Activated CD8-positive, alpha-beta memory T cell treated with anti-CD3 and anti-CD28 coated beads, Interleukin-2, amount 50 U/mL, for 4 hours (primary cell): Measurements from ENCODE around the gene ZNF746.

ENCODE experiments used
- DNase-seq: peaks from one replicate; pipeline ENCODE4 v3.0.0-alpha.2; 2020

The ZNF746 gene

DNA sequence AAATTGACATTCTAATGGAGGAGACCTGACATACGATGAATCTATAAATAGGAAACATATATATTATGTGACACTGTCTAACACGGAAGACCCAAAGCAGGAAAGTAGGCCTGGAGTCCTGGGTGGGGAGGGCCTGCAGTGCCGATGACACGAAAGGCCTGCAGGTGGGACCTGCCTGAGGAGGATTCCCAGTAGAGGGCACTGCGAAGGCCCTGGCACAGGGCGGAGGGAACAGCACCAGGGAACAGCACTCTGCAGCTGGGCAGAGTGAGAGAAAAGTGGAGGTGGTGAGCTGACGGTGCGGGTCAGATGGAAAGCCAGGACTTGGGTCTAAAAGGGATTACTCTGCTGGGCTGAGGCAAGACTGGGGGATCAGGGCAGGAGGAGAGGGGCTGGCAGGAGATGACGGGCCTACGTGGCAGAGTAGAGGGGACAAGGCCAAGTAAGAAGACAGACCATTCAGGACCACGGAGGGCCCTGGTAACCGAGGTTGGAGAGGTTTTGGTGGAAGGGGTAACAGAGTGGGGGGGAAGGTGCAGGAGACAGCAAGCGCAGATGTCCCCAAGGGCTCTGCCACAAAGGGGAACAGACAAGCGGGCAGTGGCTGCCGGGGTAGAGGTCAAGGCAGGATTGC, 8.1 kb downstream of the ZNF746 start:
- no peak for DNase-seq

DNA sequence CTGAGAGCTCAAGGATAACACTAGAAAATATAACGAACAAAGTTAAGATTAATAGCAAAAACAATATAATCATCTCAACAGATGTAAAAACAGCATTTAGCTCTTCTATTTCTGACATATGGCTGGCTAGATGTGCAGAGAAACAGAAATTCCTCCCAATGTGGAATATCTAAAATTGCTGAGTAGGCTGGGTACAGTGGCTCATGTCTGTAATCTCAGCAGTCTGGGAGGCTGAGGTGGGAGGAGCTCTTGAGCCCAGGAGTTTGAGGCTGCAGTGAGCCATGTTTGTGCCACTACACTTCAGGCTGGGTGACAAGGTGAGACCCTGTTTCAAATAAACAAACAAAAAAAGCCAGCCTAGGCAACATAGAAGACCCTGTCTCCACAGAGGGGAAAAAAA, 18.0 kb downstream of the ZNF746 start:
- DNase-seq = no peak

DNA sequence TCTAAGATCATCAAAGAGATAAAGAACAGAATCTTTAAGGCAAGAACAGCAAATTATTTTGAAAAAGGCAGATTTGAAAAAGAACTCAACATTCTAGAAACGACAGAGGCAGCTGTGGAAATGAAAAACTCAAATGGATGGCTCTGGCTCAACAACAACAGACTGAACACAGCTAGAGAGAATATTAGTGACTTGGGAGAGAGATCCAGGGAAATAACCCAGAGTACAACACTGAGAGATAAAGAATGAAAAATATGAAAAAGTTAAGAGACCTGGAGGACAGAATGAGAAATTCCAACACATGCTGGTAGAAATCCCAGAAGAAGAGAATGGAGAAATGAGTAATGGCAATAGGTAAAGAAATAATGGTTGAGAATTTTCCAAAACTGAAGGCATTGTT, 18.9 kb downstream of the ZNF746 start:
- no peak for DNase-seq

DNA sequence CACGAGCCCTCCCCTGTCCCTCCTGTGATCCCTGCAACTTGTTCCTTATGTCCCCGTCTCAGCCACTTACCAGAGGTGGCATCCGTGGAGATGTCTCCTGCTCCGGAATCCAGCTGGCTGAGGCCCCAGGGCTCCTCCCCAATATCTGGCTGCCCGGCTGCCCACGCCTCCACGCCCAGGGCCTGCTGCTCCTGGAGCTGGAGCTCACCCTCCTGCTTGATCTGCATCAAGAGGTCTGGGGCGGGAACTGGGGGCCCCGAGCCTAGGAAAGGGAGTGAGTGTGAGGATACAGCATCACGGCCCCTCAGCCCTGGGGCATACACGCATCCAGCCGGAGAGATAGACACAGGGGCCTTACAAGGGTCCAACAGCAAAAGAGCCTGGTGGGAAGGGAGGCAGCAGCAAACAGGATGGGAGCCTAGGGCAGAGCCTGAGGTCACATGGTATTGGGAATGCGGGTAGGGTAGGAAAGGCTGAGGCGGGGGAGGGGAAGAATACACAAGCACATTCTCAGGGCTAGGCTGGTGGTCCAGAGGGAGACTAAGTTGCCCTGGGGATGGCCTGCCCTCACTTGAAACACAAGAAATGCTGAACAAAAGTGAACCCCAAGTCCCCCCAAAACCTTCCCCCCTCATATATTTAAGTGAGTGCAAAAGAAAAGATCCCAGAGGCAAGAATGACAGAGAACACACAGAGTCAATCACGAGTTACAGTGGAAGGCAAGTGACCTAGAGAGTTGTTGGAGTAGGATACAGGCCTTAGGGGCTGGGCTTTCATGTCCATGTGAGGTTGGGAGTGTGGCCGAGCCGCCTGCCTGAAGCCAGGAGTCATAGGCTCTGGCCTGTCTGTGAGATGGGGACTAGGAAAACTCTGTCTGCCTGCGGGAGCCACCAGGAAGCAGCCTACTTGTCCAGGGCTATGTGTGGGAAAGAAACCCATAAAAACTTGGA, 19.8 kb downstream of the ZNF746 start:
- DNase-seq = no peak

DNA sequence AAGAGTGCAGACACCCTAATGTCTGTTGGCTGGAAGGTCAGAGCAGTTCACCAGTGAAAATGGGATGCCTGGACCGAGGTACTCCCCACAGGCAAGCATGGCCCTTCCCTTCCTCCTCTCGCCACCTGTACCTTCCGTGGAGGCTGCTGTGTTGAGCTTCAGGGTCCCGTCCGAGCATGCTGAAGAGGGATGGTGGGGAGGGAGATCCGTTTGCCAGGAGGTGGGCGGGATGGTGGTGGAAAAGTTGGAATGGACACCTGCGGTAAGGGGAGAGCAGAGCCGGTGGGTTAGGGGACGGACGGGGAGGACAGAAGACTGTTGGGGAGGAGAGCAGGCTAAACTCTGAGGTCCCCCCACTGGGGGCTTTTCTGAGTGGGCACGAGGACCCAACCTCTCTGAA, 20.8 kb downstream of the ZNF746 start:
- no peak for DNase-seq

DNA sequence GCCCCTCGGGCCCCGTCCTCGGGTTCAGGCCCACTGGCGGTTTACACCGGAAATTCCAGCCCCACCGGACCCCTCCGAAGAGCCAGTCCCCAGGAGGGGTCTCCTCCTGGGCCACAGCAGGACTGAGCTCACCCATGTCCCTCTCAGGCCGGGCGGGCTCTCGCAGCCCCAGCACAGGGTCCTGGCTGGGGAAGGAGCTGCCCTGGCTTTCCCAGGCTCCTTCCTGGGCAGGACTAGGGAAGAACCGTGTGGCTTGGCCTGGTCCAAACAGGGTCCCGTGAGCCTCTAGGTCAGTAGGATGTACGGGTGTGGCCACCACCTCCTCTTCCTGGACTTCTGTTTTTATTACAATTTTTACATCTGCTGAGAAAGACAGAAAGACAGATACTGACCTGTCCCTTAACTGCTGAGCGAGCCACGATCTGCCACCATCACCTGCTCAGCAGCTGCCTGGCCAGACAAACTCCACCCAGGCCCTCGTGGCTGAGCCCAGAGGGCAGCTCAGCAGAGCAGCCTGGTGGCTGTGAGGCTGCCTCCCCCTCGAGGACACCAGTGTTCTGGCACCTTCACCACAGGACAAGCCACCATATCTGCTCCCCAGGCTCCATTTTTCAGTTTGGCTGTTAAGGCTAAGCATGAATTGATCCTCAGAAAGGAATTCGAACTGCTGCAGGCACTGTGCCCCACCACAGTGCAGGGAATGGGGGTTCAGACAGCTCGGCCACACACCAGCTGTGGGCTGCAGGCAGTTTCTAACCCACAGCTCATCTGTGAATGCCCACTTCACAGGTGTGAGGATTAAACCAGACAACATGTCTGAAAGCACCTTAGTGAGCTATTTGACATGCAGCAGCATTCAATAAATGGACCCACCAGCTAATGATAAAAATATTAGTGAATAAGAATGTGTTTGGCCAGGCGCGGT, 22.2 kb downstream of the ZNF746 start:
- DNase-seq = no peak

DNA sequence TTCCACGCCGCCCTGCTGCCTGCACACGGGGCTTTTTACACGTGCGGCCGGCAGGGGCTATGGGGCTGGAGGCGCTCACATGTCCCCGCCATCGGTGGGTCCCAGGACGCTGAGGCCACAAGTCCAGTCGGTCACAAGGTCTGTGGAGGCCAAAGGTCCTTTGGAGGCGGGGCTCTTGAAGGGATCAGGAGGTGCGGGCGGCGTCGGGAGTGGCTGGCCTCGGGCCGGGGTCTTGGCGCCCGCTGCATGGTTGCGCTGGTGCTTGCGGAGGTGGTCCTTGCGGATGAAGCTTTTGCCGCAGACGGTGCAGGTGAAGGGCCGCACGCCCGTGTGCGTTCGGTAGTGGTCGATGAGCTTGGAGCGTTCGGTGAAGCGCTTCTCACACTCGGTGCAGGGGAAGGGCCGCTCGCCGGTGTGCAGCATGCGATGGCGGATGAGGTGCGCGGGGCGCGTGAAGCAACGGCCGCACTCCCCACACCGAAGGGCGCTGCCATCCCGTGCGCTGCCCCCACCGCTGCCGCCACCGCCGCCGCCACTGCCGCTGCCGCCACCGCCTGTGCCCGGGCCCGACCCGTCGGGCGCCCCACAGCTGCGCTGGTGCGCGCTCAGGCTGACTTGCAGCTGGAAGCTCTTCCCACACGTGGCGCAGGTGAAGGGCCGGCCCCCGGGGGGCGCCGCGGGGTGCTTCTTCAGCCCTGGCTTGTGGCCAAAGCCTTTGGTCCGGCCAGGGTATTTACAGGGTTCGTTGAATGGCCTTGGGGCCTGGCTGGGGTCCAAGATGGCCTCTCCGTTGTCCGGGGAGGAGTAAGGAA, 23.1 kb downstream of the ZNF746 start:
- no peak for DNase-seq

DNA sequence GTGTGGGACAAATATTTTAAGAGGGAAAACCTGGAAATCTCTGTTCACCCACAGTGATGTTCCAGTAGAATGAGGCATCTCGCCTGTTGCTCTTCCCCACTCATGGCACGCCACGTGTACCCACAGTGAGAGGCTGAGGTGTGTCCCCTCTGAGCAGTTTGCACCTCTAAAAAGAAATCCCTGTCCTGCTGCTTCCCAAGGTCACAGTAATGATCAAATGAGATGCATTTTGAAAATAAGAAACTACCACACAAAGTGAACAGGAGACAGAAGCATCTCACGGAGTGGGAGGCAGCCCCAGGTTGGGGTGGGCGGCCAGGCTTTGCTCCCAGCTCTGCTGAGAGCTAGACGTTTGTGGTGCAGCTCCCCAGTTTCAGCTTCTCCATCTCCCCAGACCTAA, 24.4 kb downstream of the ZNF746 start:
- no peak for DNase-seq

DNA sequence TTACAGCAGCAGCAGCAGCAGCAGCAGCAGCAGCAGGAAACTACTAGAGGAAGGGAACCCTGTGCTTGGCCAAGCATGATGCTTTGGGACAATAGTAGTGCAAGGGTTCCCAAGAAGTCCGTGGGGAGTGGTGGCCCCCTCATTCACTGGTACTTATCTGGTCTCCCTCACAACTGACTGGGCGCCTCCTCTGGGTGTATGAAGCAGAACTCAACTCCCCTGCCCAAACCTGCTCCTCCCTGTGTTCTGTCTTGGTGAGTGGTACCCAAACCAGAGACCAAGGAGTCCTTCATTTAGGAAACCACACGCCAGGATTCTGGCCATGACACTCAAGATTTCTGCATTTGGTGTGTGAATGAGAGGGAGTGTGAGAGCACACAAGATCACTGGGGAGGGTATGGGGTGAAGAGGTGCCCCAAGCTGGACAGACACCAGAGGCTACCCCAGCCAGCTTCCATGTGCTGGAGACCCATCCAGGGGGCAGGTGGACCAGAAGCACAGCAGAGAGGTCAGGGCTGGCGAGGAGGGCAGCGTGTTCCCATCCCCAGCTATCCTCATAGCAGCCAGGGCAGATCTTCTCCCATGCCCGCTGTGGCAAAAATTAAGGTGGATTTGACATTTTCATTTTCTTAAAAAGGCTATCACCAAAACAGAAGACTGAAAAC, 26.2 kb downstream of the ZNF746 start:
- no peak for DNase-seq

DNA sequence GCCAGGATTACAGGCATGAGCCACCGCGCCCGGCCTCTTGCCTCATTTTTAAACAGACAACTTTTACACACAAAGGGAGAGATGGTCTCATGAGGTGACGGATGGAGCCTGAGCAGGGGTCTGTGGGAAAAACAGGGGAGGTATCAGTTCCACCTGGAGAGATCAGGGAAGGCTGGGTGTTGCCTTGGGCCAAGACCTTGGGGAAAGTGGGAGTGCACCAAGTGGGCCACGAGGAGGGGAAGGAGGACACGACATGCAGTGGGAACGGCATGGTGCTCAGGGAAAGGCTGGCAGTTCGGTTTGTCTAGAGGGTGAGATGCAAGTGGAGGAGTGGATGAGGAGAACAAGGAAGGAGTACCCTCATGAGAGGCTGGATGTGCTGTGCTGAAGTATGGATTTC, 27.8 kb downstream of the ZNF746 start:
- DNase-seq = no peak

DNA sequence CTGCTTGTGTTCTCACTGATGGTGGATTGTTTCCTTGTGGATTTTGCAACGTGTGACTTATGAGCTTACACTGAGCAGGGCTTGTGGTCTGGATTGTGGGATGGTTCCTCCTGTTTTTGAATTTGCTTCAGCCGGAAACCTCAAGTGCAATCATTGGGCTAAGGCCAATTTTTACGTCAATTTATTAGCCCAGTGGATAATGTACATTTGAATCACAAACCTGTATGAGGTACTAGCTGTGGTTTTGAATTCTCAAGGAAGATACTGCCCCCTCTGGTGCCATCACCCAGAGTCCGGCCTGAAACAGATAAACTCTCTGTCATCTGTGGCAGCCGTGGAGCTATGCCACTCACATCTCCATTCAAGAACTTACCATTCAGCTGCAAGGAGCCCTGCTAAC, 29.4 kb downstream of the ZNF746 start:
- no peak for DNase-seq

DNA sequence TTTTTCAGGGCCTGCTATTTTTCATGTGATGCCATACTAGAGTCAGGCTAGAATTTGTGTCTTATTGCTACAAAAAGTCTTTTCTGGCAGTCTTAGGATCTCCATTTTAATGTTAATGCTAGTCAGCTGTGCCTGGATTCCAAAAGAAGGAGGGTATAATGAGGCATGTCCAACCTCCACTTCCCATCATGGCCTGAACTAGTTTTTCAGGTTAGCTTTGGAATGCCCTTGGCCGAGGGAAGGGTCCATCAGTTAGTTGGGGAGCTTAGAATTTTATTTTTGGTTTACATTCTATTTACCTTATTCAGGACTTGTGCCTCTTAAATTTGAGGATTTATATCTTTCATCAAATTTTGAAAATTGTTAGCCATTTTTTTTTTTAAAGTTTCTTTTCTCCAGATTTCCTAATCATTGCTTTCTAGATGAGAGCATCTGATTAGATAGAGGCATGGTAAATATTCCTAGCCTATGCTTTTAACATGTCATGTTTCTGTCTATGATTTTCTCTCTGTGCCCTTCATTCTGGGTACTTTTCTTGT, 30.2 kb downstream of the ZNF746 start:
- DNase-seq = no peak

DNA sequence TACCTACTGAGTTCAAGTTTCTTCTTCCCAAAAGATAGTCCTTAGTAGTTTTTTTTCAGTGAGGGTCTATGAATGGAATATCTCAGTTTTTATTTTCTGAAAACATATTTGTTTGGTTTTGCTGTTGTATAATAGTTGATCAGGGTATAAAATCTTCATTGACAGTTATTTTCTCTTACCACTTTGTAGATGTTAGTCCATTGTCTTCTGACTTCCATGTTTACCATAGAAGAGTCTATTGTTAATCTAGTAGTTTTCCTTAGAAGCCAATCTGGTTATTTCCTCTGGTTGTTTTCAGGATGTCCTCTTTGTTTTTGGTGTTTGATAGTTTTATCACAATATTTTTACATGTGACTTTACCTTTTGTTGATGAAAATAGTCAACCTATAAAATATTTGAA, 31.2 kb downstream of the ZNF746 start:
- DNase-seq = no peak

DNA sequence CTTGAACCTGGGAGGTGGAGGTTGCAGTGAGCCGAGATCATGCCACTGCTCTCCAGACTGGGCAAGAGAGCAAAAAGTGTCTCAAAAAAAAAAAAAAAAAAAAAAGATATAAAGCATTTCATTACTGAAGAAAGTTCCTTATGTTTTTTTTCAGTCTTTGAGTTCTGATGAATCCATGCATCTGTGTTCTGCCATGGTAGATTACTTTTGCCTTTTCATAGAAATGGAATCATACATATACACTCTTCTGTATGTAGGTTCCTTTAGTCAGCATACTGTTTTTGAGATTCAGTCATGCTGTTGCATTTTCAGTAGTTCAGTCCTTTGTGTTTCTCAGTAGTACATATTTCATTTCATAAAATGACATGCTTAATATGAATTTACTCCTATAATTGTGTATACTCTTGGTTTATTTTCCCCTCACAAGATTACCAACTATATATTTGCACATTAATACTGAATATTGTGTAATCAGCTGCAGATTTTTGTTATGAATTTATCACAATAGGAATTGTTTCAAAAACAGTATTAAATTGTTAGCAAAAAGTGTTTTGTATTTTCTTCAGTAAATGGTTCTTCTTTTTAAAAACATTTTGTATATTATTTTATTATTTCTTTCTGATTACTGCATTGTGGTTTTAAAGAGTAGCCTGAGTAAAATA, 34.0 kb downstream of the ZNF746 start:
- no peak for DNase-seq

DNA sequence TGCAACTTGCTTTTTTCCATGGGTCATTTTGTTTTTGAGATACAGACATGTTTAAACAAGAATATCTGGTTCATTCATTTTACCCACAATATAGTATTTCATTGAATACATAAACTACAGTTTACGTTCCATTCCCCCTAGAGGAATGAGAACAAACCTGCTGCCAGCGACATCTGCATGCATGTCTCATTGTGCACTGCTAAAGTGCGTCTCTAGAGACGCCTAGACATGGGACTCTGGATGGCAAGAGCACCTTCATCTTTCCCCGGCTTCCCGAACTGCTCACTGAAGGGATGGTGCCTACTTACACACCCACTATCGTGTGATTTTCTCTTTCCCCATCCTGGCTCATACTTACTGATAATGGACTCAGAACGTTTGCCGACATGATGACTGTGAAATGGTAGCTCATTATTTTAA, 35.5 kb downstream of the ZNF746 start:
- no peak for DNase-seq

DNA sequence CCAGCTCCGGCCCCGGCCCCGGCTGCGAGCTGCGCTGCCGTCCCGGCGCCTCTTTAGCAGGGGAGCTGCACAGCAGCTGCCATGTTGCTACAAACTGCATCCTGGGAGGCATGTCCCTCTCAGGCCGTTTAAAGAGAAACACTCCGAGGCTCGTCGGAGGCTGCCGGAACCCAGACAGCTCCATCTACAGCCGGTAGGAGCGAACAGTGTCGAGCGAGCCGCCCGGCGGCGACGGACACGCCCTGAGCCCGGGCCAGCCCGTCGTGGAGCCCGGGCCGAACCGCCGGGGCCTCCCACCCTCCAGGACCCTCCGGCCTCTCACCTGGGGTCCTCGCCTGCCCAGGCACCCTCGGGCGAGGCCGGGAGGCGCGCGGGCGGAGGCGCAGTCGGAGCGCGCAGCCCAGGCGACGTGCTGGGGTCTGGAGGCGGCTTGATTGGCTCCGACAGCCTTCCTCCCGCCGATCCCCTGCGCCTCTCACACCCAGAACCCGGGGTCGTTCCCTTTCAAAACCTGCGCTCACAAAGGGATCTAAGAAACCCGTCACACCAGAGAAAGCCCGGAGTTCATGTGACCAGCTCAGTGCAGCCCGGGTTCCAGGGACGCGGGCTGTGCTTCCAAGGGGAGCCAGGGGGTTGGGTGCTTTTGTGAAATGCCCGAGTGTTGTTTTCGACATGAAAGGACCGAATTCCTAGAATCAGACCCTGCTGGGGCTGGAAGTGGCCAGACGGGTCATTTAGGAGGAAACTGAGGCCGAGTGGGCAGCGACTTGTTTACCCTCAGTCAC, 36.9 kb downstream of the ZNF746 start, which contains the start of gene ZNF777:
Gene ZNF777, minus strand, starts transcription at position 570 of the 785 bp plus-strand sequence. CDS start 5,040 bp downstream, outside the sequence.
- DNase-seq = peak; percentile 77

DNA sequence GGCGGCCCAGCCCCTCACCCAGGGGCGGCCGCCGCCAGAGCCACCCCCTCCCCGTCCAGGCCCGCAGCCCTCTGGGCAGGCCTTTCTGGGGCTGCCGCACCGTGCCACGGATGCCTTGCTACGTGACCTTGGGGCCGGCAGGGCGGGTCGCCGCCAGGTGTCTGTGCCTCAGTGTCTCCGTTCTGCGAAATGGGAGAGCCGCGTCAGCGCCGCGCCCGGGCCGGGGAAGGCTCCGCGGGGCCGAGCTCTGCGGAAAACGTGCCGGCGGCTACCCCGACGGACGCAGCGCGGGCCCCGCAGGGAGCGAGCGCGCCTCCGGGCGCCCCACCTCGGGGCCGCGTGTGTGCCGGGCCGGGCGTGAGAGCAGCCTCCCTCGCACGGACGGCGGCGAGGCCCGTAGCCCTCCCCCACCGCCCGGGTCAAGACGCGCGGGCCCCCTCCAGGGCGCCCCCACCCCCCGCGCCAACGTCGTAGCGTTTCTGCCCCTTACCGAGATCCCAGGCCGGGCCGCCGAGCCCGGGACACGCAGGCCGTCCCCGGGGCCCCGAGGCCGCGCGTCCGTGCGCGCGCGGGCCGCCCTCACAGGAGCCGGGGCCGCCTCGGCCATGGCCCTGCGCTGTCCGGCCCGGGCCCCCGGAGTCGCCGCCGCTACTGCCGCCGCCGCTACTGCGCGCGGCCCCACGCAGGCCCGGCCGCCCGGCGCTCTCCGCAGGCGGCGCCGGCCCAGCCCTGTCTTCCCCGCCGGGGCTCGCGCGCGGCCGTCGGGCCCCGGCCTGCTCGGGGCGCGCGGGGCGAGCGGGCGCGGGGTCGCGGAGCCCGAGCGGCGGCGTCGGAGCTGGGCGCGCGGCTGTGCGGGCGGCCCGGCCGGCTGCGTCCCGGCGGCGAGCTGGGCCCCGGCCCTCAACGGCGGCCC, 37.8 kb downstream of the ZNF746 start:
- no peak for DNase-seq

DNA sequence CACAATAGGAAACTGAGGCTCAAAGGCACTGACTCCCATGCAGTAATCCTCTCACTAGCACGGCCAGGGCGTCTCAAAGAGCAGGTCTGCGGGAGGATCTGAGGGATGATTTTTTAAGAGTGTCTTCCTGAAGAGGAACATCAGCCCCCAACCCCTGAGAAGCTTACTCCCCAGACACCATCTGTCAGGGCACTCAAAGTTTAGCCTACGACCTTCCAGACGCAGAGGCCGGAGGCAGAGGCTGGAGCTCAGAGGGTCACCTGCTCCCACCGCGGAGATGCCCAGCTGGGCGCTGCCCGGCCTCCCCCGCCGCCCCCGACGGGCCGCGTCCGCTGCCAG, 38.4 kb downstream of the ZNF746 start:
- no peak for DNase-seq

DNA sequence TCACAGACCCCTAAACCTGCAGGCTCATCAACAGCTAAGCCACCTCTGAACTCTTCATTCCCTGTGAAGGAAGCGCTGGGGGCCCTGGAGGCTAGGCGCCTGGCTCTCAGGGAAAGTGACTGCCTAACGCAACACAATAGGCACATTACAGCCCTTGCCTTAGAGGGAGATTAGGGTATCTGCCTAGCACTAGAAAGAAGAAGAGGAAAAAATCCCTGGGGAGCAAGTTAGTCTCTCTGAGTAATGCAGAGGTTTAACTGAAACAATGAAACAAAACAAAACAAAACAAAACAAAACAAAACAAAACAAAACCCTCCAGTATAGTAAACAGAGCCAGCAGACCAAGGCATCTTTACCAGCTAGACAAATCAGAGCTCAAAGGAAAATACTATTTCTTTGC, 39.4 kb downstream of the ZNF746 start:
- DNase-seq = no peak
